ENCODE results near the gene TMEM106A.
"Not testable (repeated sequence)": the region's sequence is repeated elsewhere in the genome, so short reads cannot be mapped to it uniquely, and the experiment has no call there.

DNA sequence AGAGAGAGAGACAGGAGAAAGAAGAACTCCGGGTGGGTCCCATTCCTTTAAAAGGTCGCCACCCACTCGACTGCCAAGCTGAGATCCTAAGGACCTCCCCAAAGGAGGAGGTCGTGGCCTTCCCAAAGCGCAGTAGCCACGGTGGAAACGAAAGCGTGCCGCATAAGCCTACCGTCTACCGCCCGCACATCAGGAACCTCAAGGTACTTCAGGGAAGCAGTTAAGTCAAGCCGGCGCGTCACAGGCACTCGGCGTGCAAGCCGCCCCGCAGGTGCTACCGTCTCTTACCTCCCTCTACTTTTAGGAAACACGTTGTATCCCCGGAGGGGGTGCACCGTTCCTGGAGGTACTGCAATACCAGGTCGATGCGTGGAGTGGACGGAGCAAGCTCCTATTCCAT is 27.9 kb downstream of the TMEM106A start:
- not testable (repeated sequence) for TF ChIP-seq POLR2AphosphoS5, POLR2A (IDR thresholded peaks at IDR 0.05)
- TF ChIP-seq, protein P1, sequence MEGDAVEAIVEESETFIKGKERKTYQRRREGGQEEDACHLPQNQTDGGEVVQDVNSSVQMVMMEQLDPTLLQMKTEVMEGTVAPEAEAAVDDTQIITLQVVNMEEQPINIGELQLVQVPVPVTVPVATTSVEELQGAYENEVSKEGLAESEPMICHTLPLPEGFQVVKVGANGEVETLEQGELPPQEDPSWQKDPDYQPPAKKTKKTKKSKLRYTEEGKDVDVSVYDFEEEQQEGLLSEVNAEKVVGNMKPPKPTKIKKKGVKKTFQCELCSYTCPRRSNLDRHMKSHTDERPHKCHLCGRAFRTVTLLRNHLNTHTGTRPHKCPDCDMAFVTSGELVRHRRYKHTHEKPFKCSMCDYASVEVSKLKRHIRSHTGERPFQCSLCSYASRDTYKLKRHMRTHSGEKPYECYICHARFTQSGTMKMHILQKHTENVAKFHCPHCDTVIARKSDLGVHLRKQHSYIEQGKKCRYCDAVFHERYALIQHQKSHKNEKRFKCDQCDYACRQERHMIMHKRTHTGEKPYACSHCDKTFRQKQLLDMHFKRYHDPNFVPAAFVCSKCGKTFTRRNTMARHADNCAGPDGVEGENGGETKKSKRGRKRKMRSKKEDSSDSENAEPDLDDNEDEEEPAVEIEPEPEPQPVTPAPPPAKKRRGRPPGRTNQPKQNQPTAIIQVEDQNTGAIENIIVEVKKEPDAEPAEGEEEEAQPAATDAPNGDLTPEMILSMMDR (IDR thresholded peaks at IDR 0.05), result not testable (repeated sequence)

Measured in prostate gland (tissue), 2 donors.